GM19240 (cell line): ENCODE data around the gene TMEM25.

Experiments used
- DNase-seq: peaks from one replicate; pipeline ENCODE4 v3.0.0; 2011; ENCODE audit warnings: low spot score; ENCODE audit not compliant: insufficient read length

Gene TMEM25

GRCh38 chr11:118581057-118581456, 50.1 kb downstream of the TMEM25 start:
- no peak for DNase-seq
